Neuronal stem cell (in vitro differentiated cells): ENCODE measurements around the gene DPYSL5.
A peak's percentile ranks its signal among the peaks of the same experiment; 100 is the strongest.

Experiments used
- DNase-seq: peaks from one replicate; pipeline ENCODE4 v3.0.0-alpha.2; 2013; ENCODE audit warnings: low spot score
- H2AFZ ChIP-seq: one replicate; pipeline ENCODE4 v1.6.1; 2013; ENCODE audit warnings: mild to moderate bottlenecking, low read length, inconsistent platforms
- H2AK5ac ChIP-seq: 2 replicates; pipeline ENCODE4 v1.6.1; 2013; ENCODE audit warnings: low read depth, mild to moderate bottlenecking, inconsistent platforms, low read length, moderate library complexity, mixed read lengths
- H2BK120ac ChIP-seq: 2 replicates; pipeline ENCODE4 v1.6.1; 2013; ENCODE audit warnings: low read depth, mild to moderate bottlenecking, inconsistent platforms, low read length, moderate library complexity, mixed read lengths
- H2BK12ac ChIP-seq: one replicate; pipeline ENCODE4 v1.6.1; 2013; ENCODE audit warnings: low read length, inconsistent platforms
- H2BK15ac ChIP-seq: 2 replicates; pipeline ENCODE4 v1.6.1; 2013; ENCODE audit warnings: mild to moderate bottlenecking, low read length, inconsistent platforms, mixed read lengths
- H2BK5ac ChIP-seq: one replicate; pipeline ENCODE4 v1.6.1; 2013; ENCODE audit warnings: inconsistent platforms, mild to moderate bottlenecking, low read length, moderate library complexity
- H3K14ac ChIP-seq: one replicate; pipeline ENCODE4 v1.6.1; 2013; ENCODE audit warnings: low read length, inconsistent platforms
- H3K18ac ChIP-seq: 2 replicates; pipeline ENCODE4 v1.6.1; 2013; ENCODE audit warnings: low read length, inconsistent platforms
- H3K23ac ChIP-seq: 2 replicates; pipeline ENCODE4 v1.6.1; 2013; ENCODE audit warnings: low read depth, mild to moderate bottlenecking, mixed read lengths, low read length, inconsistent platforms; ENCODE audit not compliant: poor library complexity
- H3K27ac ChIP-seq: replicated peaks from 3 replicates; pipeline ENCODE4 v1.5.1; 2013; ENCODE audit warnings: low read length, inconsistent platforms
- H3K27me3 ChIP-seq, 3 experiments: 2 replicates each; pipeline ENCODE4 v1.6.1; 2013; ENCODE audit warnings: low read length in 3 of 3, mild to moderate bottlenecking in 2 of 3, inconsistent platforms in 1 of 3, low read depth in 1 of 3, mixed read lengths in 1 of 3, moderate library complexity in 1 of 3; ENCODE audit not compliant: control insufficient read depth in 3 of 3, insufficient read depth in 3 of 3
- H3K36me3 ChIP-seq, 2 donors: replicated peaks in 1 of 2; 2 replicates each; pipeline ENCODE4 v1.6.1; 2013; ENCODE audit warnings: low read length in 2 of 2; ENCODE audit not compliant: control insufficient read depth in 2 of 2, insufficient read depth in 2 of 2
- H3K4ac ChIP-seq: 2 replicates; pipeline ENCODE4 v1.6.1; 2013; ENCODE audit warnings: inconsistent platforms, mild to moderate bottlenecking, low read length, moderate library complexity
- H3K4me1 ChIP-seq, 2 donors: 1 replicate in 1 of 2; 2 replicates in 1 of 2; pipeline ENCODE4 v1.6.1; 2013; ENCODE audit warnings: low read length in 2 of 2, low read depth in 1 of 2; ENCODE audit not compliant: control insufficient read depth in 2 of 2, insufficient read depth in 1 of 2
- H3K4me2 ChIP-seq: one replicate; pipeline ENCODE4 v1.6.1; 2013; ENCODE audit warnings: mild to moderate bottlenecking, low read length, inconsistent platforms; ENCODE audit not compliant: insufficient read depth, poor library complexity, severe bottlenecking
- H3K4me3 ChIP-seq, 2 donors: 2 replicates each; pipeline ENCODE4 v1.5.1; 2013; ENCODE audit warnings: low read length in 2 of 2, mild to moderate bottlenecking in 2 of 2, inconsistent platforms in 1 of 2, moderate library complexity in 1 of 2
- H3K79me1 ChIP-seq: one replicate; pipeline ENCODE4 v1.6.1; 2013; ENCODE audit warnings: low read depth, mild to moderate bottlenecking, inconsistent platforms, low read length, moderate library complexity
- H3K9ac ChIP-seq: one replicate; pipeline ENCODE4 v1.6.1; 2013; ENCODE audit warnings: mild to moderate bottlenecking, low read depth, low read length, inconsistent platforms; ENCODE audit not compliant: poor library complexity
- H3K9me3 ChIP-seq, 2 donors: replicated peaks in 1 of 2; 2 replicates each; pipeline versions ENCODE3 to v1.6.1; 2013; ENCODE audit warnings: low read length in 2 of 2, mild to moderate bottlenecking in 2 of 2, inconsistent platforms in 1 of 2, low read depth in 1 of 2, mixed read lengths in 1 of 2, moderate library complexity in 1 of 2; ENCODE audit not compliant: control insufficient read depth in 2 of 2, insufficient read depth in 1 of 2
- H4K8ac ChIP-seq: one replicate; pipeline ENCODE4 v1.6.1; 2013; ENCODE audit warnings: low read depth, mild to moderate bottlenecking, inconsistent platforms, low read length, moderate library complexity
- H4K91ac ChIP-seq: one replicate; pipeline ENCODE4 v1.6.1; 2013; ENCODE audit warnings: low read length, low read depth, mild to moderate bottlenecking, inconsistent platforms; ENCODE audit not compliant: poor library complexity
- WGBS, 2 donors: extraction: QIAGEN DNeasy Blood & Tissue Kit; methylation state at CpG; one replicate each; pipeline ENCODE4 v1.1.7; 2013; ENCODE audit warnings: missing lambda C conversion rate in 2 of 2, mixed read lengths in 1 of 2; ENCODE audit not compliant: insufficient read length in 2 of 2, insufficient replicate concordance in 1 of 2; ENCODE audit errors: extremely low coverage in 2 of 2; 5-methylcytosine and 5-hydroxymethylcytosine counted together

Gene DPYSL5

DNA sequence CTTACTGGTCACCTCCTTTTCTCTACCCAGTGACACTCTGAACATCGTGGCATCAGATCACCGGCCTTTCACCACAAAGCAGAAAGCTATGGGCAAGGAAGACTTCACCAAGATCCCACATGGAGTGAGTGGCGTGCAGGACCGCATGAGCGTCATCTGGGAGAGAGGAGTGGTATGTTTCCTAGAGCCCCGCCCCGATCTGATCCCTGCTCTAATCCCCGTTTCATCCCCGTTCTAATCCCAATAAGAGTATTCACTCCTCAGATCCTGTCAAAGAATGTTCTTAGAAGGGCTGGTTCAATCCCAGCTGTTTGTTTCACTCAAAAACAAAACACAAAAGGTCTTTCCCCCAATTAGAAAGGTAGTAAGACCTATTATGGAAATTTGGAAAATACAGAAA is 92.1 kb downstream of the DPYSL5 start:
- Histone ChIP-seq H2AK5ac (no peak overlapping the region), H3K9me3 (no peaks in the 10 kb centered on the region), H2AFZ (no peak overlapping the region), H2BK5ac (no peak overlapping the region), H3K79me1 (no peaks in the 10 kb centered on the region), H3K4me1 (peaks cover 0 to 2% of the 10 kb centered on the region in 2 donors), H3K4ac (no peak overlapping the region), H4K91ac (no peak overlapping the region), H3K14ac (no peak overlapping the region), H3K27me3 (no peaks in the 10 kb centered on the region), H3K27ac (no peak overlapping the region), H3K4me2 (no peak overlapping the region), H3K36me3 (peaks cover 45 to 95% of the 10 kb centered on the region in 2 donors), H3K9ac (no peak overlapping the region), H3K18ac (no peak overlapping the region), H3K4me3 (no peak overlapping the region), H4K8ac (no peak overlapping the region), H2BK120ac (no peak overlapping the region), H3K23ac (no peak overlapping the region), H2BK12ac (no peak overlapping the region), H2BK15ac (no peak overlapping the region)
- no peak for DNase-seq
- no CpG with 5 or more reads among the region's 9 CpGs for WGBS, 2 donors

DNA sequence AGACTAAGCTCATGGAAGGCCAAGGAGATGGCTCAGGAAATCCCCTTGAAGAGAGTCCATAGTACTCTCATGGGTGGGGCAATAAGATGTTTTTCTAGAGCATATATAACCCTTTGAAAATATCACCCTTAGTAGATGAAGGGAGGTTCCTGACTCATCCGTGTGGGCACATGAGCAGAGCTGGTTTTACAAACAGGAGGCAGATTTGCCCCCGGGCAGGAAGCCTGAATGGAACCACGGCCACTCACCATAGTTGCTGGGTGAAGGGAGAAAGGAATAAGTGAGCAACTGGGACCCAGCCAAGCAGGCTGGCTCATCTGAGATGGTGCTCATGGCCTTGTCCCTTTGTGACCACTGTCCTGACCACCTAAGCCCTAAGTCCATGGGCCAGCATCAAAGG is 93.6 kb downstream of the DPYSL5 start:
- Histone ChIP-seq H3K79me1 (no peaks in the 10 kb centered on the region), H2BK12ac (no peak overlapping the region), H4K91ac (no peak overlapping the region), H2BK15ac (no peak overlapping the region), H2AFZ (no peak overlapping the region), H2AK5ac (no peak overlapping the region), H3K27me3 (no peaks in the 10 kb centered on the region), H3K4ac (no peak overlapping the region), H3K4me3 (no peak overlapping the region), H3K18ac (no peak overlapping the region), H3K9me3 (no peaks in the 10 kb centered on the region), H2BK5ac (no peak overlapping the region), H3K4me1 (peaks cover 0 to 4% of the 10 kb centered on the region in 2 donors), H3K9ac (no peak overlapping the region), H4K8ac (no peak overlapping the region), H3K36me3 (peaks cover 45 to 97% of the 10 kb centered on the region in 2 donors), H3K14ac (no peak overlapping the region), H3K27ac (no peak overlapping the region), H3K23ac (no peak overlapping the region), H2BK120ac (no peak overlapping the region), H3K4me2 (no peak overlapping the region)
- no CpG with 5 or more reads among the region's 3 CpGs for WGBS, 2 donors
- no peak for DNase-seq

DNA sequence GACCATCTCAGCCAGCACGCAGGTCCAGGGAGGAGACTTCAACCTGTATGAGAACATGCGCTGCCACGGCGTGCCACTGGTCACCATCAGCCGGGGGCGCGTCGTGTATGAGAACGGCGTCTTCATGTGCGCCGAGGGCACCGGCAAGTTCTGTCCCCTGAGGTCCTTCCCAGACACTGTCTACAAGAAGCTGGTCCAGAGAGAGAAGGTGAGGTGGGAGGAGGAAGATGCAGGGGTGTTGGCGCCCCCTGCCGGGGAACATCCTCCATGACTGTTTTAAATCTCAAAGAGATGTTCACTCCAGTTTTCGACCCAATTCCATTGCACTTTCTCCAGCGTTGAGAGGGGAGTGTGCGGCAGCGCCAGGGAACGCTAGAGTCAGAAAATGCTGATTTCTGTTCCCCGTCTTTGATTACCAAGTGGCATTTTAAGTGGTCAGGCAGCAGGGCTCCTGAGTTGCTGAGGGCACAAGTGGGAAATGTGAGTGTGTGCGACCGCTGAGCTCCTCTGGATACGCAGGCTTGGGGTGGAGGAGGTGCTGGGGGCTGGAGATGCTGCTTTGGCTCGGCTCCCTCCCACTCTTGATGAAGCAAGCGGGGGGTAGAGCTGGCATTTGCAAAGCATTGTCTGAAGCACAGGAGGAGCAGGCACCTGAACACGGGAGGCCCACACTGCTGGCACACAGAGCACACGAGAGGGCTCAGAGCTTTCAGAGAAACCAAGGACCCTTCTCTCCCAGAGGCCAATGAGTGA is 94.8 kb downstream of the DPYSL5 start:
- H4K8ac ChIP-seq = no peak overlapping the region
- peak overlapping the region; percentile 62 for H3K23ac ChIP-seq
- H2BK15ac ChIP-seq = no peak overlapping the region
- no peak overlapping the region for H3K4me2 ChIP-seq
- H3K9ac ChIP-seq = no peak overlapping the region
- H3K4me3 ChIP-seq = no peak overlapping the region
- WGBS, 2 donors = no CpG with 5 or more reads among the region's 28 CpGs
- no peak overlapping the region for H2BK5ac ChIP-seq
- peak overlapping the region; percentile 76 for H3K18ac ChIP-seq
- H2BK12ac ChIP-seq = peak overlapping the region; percentile 36
- no peaks in the 10 kb centered on the region for H3K79me1 ChIP-seq
- H3K27ac ChIP-seq = no peak overlapping the region
- no peaks in the 10 kb centered on the region for H3K27me3 ChIP-seq
- DNase-seq = peak; percentile 65
- H2AK5ac ChIP-seq = no peak overlapping the region
- no peak overlapping the region for H2AFZ ChIP-seq
- H3K14ac ChIP-seq = no peak overlapping the region
- H2BK120ac ChIP-seq = no peak overlapping the region
- peaks cover 56 to 98% of the 10 kb centered on the region in 2 donors for H3K36me3 ChIP-seq
- no peak overlapping the region for H3K4ac ChIP-seq
- H3K9me3 ChIP-seq = no peaks in the 10 kb centered on the region
- H4K91ac ChIP-seq = no peak overlapping the region
- peaks cover 0 to 4% of the 10 kb centered on the region in 2 donors for H3K4me1 ChIP-seq

DNA sequence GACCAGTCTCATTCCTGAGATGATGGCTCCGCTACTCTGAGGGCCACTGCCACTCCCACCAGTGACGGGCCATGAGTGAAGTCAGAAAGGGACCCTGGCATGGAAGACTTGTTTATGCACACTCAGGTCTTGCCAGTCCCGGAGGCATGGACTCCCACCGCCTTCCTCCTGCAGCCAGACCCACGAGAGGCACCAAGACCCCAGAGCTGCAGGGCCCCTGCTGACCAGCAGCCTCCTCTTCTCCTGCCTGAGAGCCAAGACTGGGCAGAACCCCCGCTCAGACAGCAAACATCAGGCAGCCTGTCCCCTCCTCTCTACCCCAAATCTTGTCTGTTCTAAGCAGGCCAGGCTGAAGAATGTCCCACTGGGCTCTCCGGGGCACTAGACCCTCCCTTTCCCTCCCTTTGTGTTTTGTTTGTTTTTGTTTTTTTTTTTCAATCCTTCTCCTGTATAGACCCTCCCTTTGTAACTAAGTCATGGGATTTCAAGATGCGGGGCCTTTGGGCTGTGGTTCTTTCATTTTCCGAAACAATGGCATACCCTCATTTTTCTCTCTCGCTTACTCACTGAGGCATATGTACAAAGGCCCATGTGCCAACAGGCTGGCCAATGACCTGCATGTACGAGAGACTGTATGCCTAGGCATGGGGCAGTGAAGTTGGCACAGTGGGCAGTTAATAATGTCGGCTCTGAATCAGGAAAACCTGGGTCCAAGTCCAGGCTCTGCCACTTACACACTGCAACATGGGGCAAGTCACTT is 98.2 kb downstream of the DPYSL5 start:
- DNase-seq = no peak
- no peak overlapping the region for H2BK120ac ChIP-seq
- H4K8ac ChIP-seq = no peak overlapping the region
- H3K4me2 ChIP-seq = no peak overlapping the region
- no peak overlapping the region for H2AK5ac ChIP-seq
- no peak overlapping the region for H2BK12ac ChIP-seq
- H3K36me3 ChIP-seq = peaks cover 66 to 90% of the 10 kb centered on the region in 2 donors
- no peak overlapping the region for H3K4me3 ChIP-seq
- peak overlapping the region; percentile 53 for H3K9ac ChIP-seq
- H3K9me3 ChIP-seq = no peaks in the 10 kb centered on the region
- H3K79me1 ChIP-seq = no peaks in the 10 kb centered on the region
- H2BK15ac ChIP-seq = no peak overlapping the region
- H2AFZ ChIP-seq = no peak overlapping the region
- no peak overlapping the region for H4K91ac ChIP-seq
- H3K27me3 ChIP-seq = no peaks in the 10 kb centered on the region
- no peak overlapping the region for H3K27ac ChIP-seq
- peak overlapping the region; percentile 79 for H2BK5ac ChIP-seq
- no peak overlapping the region for H3K4ac ChIP-seq
- H3K14ac ChIP-seq = no peak overlapping the region
- no CpG with 5 or more reads among the region's 12 CpGs for WGBS, 2 donors
- H3K23ac ChIP-seq = peak overlapping the region; percentile 17
- H3K4me1 ChIP-seq = peaks cover 0 to 4% of the 10 kb centered on the region in 2 donors
- H3K18ac ChIP-seq = no peak overlapping the region
